Activated T-helper 17 cell treated with anti-CD3 and anti-CD28 coated beads, Interleukin-2, amount 50 U/mL, for 72 hours (primary cell): ENCODE measurements around the gene NUP98. TPM values are rescaled to one million over a fixed set of nuclear protein-coding genes. Genes with fewer than 3 reads are reported as not detected.
"Not testable (repeated sequence)": the region's sequence is repeated elsewhere in the genome, so short reads cannot be mapped to it uniquely, and the experiment has no call there.

Experiments
- ATAC-seq: fragments of 150-1000 bp; cut with Tn5 transposase; replicated peaks from 2 replicates; pipeline ENCODE4 v1.10.0; 2021; ENCODE audit warnings: mild to moderate bottlenecking, moderate library complexity
- H3K27ac Mint-ChIP-seq: one replicate; pipeline ENCODE4 v1.8.0; 2022; ENCODE audit warnings: mixed read lengths
- H3K27me3 Mint-ChIP-seq: one replicate; pipeline ENCODE4 v1.8.0; 2022; ENCODE audit warnings: mixed read lengths
- H3K36me3 Mint-ChIP-seq: one replicate; pipeline ENCODE4 v1.8.0; 2022; ENCODE audit warnings: low read depth, mild to moderate bottlenecking, mixed read lengths
- H3K4me1 Mint-ChIP-seq: one replicate; pipeline ENCODE4 v1.8.0; 2022; ENCODE audit warnings: mixed read lengths
- H3K4me3 Mint-ChIP-seq: one replicate; pipeline ENCODE4 v1.8.0; 2022; ENCODE audit warnings: mild to moderate bottlenecking, mixed read lengths
- H3K9me3 Mint-ChIP-seq: one replicate; pipeline ENCODE4 v1.8.0; 2022; ENCODE audit warnings: mixed read lengths
- total RNA-seq, 2 donors: library from RNA; stranded (reverse); gene quantifications; one replicate each; pipeline ENCODE4 v1.2.3, GENCODE V29; 2022

NUP98 gene
- total RNA-seq, 2 donors from 2014 or later, result 126 to 149 TPM

DNA sequence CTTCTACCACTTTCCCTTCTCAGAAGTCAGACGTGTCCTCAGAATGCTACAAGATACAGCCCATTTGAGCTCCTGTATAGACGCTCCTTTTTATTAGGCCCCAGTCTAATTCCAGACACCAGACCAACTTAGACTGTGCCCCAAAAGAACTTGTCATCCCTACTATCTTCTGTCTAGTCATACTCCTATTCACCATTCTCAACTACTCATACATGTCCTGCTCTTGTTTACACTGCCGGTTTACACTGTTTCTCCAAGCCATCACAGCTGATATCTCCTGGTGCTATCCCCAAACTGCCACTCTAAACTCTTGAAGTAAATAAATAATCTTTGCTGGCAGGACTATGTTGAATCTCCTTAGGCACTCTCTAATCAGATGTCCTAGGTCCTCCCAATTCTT is 144.8 kb downstream of the NUP98 start:
- H3K4me1 Mint-ChIP-seq, H3K27ac Mint-ChIP-seq, H3K36me3 Mint-ChIP-seq, H3K9me3 Mint-ChIP-seq, ATAC-seq, H3K4me3 Mint-ChIP-seq: not testable (repeated sequence)
- peaks cover 36% of the 10 kb centered on the region for H3K27me3 Mint-ChIP-seq

DNA sequence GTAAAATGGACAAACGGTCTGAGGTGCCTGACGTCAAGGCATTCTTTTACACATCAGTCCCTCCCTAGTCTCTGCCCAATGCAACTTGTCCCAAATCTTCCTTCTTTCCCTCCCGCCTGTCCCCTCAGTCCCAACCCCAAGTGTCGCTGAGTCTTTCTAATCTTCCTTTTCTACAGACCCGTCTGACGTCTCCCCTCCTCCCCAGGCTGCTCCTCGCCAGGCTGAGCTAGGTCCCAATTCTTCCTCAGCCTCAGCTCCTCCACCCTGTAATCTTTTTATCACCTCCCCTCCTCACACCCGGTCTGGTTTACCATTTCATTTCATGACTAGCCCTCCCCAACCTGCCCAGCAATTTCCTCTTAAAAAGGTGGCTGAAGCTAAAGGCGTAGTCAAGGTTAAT is 148.0 kb downstream of the NUP98 start:
- ATAC-seq, H3K4me3 Mint-ChIP-seq, H3K27ac Mint-ChIP-seq, H3K36me3 Mint-ChIP-seq, H3K9me3 Mint-ChIP-seq, H3K4me1 Mint-ChIP-seq: not testable (repeated sequence)
- peaks cover 41% of the 10 kb centered on the region for H3K27me3 Mint-ChIP-seq

DNA sequence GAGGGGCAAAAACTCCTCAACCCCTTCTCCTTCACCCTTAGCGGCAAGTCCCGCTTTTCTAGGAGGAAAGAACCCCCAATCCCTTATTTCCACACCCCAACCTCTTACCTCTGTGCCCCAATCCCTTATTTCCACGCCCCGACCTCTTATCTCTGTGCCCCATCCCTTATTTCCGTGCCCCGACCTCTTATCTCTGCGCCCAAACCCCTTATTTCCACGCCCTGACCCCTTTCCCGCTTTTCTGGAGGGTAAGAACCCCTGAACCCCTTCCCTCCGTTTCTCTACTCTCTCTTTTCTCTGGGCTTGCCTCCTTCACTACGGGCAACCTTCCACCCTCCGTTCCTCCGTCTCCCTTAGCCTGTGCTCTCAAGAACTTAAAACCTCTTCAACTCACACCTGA is 148.5 kb downstream of the NUP98 start:
- ATAC-seq, H3K4me3 Mint-ChIP-seq, H3K9me3 Mint-ChIP-seq, H3K36me3 Mint-ChIP-seq, H3K4me1 Mint-ChIP-seq, H3K27ac Mint-ChIP-seq: not testable (repeated sequence)
- peaks cover 43% of the 10 kb centered on the region for H3K27me3 Mint-ChIP-seq

DNA sequence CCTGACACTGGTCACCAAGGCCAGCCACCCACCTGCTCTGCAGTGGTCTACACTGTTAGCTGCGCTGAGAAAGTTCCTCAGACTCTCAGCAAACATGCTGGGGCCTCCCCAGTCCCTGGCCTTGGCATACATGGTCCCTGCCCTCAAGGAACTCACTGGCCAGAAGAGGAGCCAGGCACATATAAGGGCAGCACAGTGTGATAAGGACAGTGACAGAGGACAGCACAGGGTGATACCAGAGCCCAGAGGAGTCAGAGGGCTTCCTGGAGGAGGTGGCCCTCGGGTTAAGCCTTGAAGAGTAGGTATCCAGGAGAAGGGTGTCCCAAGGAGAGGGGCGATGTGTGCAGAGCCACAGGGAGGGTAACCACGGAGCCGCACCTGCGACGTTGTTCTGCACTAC is 151.8 kb downstream of the NUP98 start:
- Mint-ChIP-seq H3K27ac (no peak overlapping the region), H3K4me3 (no peak overlapping the region), H3K27me3 (peaks cover 36% of the 10 kb centered on the region), H3K9me3 (no peaks in the 10 kb centered on the region), H3K36me3 (no peaks in the 10 kb centered on the region), H3K4me1 (no peaks in the 10 kb centered on the region)
- no peak for ATAC-seq

DNA sequence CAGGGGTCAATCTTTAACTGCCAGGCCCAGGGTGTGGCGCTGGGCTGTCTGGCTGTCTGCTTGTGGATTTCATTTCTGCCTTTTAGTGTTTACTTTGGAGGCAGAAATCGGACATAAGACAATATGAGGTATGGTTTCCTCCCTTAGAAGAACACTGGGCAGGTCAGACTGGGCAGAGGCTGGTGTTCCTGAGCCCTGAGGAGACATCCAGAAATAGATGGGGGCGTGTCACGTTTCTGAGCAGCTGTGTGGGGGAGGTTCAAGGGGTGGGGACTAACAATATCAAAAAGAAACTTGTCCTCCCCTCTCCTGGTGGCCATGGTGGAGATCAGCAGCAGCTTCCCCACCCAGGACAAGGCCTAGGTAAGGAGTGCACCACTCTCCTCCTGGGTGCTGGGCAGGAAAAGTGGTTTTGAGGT is 152.5 kb downstream of the NUP98 start, which contains the start of gene ART1:
Gene ART1, plus strand, starts transcription at position 312 of the 419 bp plus-strand sequence. CDS start 14,086 bp downstream, outside the sequence.
- Mint-ChIP-seq H3K4me3 (no peak within 1 kb of the TSS), H3K27ac (no peak within 1 kb of the TSS), H3K27me3 (peaks cover 31% of the 10 kb centered on the region)

DNA sequence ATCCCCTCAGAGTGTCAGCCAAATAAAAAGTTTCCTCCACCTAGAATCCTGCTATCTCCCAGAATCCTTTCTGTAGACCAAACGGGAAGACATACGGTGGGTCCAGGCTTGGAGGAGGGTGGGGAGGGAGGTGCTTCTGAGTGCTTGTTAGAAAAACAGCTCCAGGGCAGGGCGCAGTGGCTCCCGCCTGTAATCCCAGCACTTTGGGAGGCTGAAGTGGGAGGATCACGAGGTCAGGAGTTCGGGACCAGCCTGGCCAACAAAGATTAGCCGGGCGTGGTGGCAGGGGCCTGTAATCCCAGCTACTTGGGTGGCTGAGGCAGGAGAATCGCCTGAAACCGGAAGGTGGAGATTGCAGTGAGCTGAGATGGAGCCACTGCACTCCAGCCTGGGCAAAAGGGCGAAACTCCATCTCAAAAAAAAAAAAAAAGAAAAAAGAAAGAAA is 154.2 kb downstream of the NUP98 start:
- H3K27me3 Mint-ChIP-seq, result peaks cover 16% of the 10 kb centered on the region
- H3K4me3 Mint-ChIP-seq, result peak overlapping the region; percentile 58

More for the DNA sequence above, 152.5 kb downstream of the NUP98 start, which contains the start of gene ART1:
- Mint-ChIP-seq H3K4me1 (no peaks in the 10 kb centered on the region), H3K9me3 (no peaks in the 10 kb centered on the region), H3K36me3 (no peaks in the 10 kb centered on the region)
- no peak for ATAC-seq

DNA sequence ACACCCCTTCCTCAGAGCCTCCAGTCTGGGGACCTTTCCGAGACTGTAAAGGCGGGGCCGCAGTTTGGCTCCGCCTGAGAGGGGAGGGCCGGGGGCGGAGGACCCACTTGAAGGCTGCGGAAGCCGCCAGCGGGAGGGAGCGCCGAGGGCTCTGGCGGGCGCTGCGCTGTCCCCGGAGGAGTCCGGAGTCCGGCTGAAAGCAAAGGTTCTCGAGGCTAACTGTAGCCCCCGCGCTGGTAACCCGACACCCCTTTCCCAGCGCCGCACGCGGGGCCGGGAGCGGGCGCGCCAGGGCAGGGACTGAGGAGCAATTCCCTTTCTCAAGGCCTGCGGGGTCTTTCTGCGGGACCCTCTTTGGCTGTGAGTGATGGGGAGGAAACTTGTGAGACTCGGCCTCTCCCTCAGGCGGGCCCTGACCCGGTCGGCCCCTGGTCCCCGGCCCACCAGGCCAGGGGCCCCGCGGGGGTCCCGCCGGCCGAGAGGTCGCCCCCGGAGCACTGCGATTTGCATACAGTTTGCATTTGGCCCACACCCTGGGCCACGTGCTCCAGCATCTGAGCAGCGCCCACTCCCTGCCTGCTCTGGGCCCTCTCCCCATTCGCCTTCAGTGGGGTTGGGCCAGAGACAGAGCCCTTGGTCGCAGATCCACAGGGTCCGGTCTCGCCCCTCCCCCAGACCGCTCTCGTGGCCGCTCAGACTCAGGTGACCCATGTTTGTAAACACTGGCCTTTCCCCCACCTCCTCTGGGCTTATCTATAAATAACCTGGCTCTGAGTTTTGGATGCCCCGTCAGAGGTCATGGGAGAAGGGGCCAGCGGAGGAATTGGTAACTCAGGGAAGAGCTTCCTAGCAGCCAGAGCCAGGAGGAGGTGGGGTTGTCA is 155.0 kb downstream of the NUP98 start:
- peaks cover 15% of the 10 kb centered on the region for H3K27me3 Mint-ChIP-seq
- no peaks in the 10 kb centered on the region for H3K36me3 Mint-ChIP-seq
- peak; percentile 88 for ATAC-seq
- no peak overlapping the region for H3K27ac Mint-ChIP-seq
- no peaks in the 10 kb centered on the region for H3K9me3 Mint-ChIP-seq
- H3K4me3 Mint-ChIP-seq, result peak overlapping the region; percentile 58
- H3K4me1 Mint-ChIP-seq, result no peaks in the 10 kb centered on the region

More for the DNA sequence above, 154.2 kb downstream of the NUP98 start:
- ATAC-seq, H3K27ac Mint-ChIP-seq, H3K4me1 Mint-ChIP-seq, H3K36me3 Mint-ChIP-seq, H3K9me3 Mint-ChIP-seq: not testable (repeated sequence)

DNA sequence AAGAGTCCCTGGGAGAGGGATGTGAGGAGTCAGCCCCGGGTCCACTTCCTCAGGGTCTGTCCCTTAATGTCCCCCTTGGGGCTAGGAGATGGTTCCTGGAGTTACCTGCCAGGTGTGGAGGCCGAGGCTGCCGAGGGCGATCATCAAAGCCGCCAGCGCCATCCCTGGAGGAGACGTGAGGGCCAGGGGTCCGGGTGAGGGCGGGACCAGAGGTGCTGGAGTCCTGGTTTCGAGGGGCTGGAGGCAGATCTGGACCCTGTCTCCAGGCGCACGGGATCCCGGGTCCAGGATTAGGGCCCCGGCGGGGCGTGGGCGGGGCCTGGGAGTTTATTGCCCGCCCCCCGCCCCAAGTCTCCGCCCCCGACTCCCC is 155.7 kb downstream of the NUP98 start, which contains the start of gene ART5:
Gene ART5, minus strand, starts transcription at position 292 of the 370 bp plus-strand sequence. Its CDS starts 130 bp downstream, at position 162.
- Mint-ChIP-seq H3K4me3 (peak within 1 kb of the TSS; percentile 65), H3K4me1 (no peaks in the 10 kb centered on the region), H3K36me3 (no peaks in the 10 kb centered on the region), H3K9me3 (no peaks in the 10 kb centered on the region), H3K27ac (no peak within 1 kb of the TSS), H3K27me3 (peaks cover 14% of the 10 kb centered on the region)
- no peak for ATAC-seq

DNA sequence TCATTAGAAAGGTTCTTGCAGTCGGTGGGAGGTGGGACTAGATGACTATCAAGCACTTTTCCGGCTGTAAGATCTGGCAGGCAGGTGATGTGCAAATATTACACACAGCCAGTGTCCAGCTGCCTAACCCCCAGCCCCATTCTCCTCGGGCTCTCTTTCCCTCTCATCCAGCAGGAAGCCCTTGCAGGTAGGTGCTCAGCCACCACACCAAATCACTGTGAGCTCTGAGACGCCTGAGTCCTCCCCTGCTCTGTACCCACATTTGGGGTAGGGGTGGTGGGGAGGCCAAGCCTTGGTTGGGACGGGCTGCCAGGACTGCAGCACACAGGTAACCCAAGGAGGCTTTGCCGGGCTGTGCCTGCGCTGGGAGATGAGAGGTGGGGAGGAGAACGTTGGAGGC is 156.2 kb downstream of the NUP98 start:
- Mint-ChIP-seq H3K9me3 (no peaks in the 10 kb centered on the region), H3K36me3 (no peaks in the 10 kb centered on the region), H3K27ac (no peak overlapping the region), H3K27me3 (peaks cover 16% of the 10 kb centered on the region), H3K4me1 (no peaks in the 10 kb centered on the region), H3K4me3 (peak overlapping the region; percentile 65)
- ATAC-seq, result no peak

DNA sequence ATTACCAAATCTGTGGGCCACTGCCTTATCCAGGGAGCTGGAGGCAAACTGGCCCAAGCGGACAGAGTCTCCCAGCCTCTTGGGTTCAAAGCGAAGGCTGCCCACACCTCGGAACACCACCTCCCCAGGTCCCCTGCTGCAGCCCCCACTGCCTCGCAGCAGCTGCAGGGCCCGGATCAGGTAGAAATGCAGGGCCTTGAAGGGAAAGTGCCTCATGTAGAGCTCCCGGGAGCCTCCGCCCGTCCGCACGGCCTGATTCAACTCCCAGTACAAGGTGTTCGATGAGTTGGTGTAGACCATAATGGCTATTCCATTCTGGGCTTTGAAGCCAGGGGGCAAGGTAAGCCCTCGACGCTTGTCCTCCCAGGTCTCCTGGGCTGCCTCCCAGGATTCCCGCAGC is 157.5 kb downstream of the NUP98 start:
- Mint-ChIP-seq H3K36me3 (no peaks in the 10 kb centered on the region), H3K4me3 (no peak overlapping the region), H3K27ac (no peak overlapping the region), H3K4me1 (no peaks in the 10 kb centered on the region), H3K9me3 (no peaks in the 10 kb centered on the region), H3K27me3 (peaks cover 16% of the 10 kb centered on the region)
- no peak for ATAC-seq

DNA sequence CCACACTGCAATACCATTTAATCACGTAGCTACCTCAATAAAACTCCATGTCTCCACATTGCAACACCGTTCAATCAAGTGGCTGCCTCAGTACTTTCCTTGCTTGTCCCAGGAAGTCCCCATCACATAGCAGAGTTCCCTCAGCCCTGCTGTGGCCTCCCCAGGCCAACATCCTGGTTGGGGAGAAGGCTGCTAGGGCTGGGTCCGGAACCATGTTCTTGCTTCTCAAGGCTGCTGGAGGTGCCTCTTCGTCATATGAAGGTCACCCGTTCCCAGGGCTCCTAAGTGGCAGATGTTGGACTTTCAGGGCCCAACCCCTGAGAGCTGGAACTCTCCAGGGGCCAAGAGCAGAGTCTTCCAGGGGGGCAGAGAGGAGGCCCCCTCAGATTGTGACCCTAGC is 158.8 kb downstream of the NUP98 start:
- Mint-ChIP-seq H3K4me3 (no peak overlapping the region), H3K27me3 (peaks cover 12% of the 10 kb centered on the region), H3K9me3 (no peaks in the 10 kb centered on the region), H3K27ac (no peak overlapping the region), H3K4me1 (no peaks in the 10 kb centered on the region), H3K36me3 (no peaks in the 10 kb centered on the region)
- no peak for ATAC-seq

DNA sequence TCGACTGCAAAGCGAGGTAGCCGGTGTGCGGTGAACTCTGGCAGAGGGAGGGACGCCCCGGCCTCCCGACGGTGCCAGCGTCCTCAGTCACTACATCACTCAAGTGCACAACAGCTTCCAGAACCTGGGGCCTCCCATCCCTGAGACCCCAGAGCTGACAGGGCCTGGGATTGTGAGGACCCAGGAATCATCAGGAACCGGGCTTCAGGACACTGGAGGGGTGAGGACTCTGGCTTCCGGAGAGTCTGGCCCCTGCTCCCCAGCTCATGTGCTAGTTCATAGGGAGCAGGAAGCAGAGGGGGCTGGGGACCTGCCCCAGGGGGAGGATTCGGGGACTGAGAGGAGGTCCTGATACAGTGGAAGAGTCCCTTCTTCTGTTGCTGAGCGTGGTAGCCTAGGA is 160.2 kb downstream of the NUP98 start:
- ATAC-seq, result no peak
- Mint-ChIP-seq H3K27ac (no peak overlapping the region), H3K4me3 (no peak overlapping the region), H3K9me3 (no peaks in the 10 kb centered on the region), H3K27me3 (peaks cover 12% of the 10 kb centered on the region), H3K36me3 (no peaks in the 10 kb centered on the region), H3K4me1 (no peaks in the 10 kb centered on the region)

DNA sequence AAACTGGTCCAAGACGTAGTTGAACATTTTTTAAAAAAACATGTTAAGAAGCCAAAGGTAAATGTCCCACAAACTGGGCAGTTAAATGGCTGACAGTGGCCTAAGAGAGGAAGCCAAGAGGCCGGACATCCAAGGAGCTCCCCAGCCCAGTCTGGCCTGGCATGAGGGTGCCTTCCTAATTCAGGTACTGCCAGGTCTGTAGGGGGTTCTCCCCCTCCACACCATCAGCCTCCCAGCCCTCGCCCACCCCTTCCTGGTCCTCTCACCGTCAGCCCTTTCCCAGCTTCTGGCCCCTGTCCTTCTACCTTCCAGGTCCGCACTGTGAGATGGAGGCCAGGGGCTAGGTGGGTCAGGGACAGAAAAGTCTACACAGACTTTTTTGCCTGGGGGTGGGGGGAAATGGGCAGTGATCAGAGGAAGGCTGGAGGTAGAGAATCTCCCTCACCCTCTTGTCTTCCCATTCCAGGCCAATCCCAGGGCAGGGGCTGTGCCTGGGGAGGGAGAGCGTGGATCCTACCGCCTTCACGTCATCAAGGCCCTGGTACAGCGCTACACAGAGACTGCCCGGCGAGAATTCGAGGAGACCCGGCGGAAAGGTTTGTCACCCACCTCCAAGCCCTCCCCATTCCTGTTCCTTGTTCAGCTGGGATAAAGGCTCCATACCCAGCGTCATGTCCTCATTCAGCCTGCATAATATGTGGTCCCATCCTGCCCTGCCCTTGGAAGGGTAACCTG is 161.5 kb downstream of the NUP98 start:
- Mint-ChIP-seq H3K27ac (peak overlapping the region; percentile 53), H3K36me3 (no peaks in the 10 kb centered on the region)

DNA sequence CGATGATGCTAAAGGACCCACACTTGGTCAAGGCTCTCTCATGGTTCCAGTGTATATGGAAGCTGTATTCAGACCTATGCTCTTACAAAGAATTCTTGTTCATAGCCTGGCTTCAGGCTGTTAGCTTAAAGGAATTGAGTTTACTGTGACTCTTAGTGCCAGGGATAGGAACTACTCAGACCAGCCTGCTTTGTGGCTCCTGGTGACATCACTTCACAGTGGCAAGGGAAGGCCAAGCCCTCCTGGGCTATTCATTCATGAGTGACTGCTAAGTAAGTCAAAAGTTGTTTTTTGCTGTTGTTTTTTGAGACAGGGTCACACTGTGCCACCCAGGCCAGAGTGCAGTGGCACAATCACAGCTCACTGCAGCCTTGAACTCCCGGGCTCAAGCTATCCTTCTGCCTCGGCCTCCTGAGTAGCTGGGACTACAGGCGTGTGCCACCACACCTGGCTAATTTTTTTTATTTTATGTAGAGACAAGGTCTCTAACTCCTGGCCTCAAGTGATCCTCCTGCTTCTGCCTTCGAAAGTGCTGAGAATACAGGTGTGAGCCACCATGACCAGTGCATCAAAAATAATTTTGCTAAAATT is 165.2 kb downstream of the NUP98 start:
- peak; percentile 42 for ATAC-seq
- no peaks in the 10 kb centered on the region for H3K36me3 Mint-ChIP-seq
- peaks cover 8% of the 10 kb centered on the region for H3K27me3 Mint-ChIP-seq
- H3K9me3 Mint-ChIP-seq, result no peaks in the 10 kb centered on the region
- H3K4me1 Mint-ChIP-seq, result peaks cover 5% of the 10 kb centered on the region
- H3K27ac Mint-ChIP-seq, result no peak overlapping the region
- no peak overlapping the region for H3K4me3 Mint-ChIP-seq

More for the DNA sequence above, 161.5 kb downstream of the NUP98 start:
- Mint-ChIP-seq H3K4me3 (no peak overlapping the region), H3K4me1 (peaks cover 5% of the 10 kb centered on the region), H3K9me3 (no peaks in the 10 kb centered on the region), H3K27me3 (peaks cover 8% of the 10 kb centered on the region)
- no peak for ATAC-seq
